GM11168 (cell line): ENCODE results near the gene TMC6.

Source experiments
- in situ Hi-C: fragments of 300-500 bp; cut with MboI; formaldehyde crosslinking; loops from one replicate; pipeline ENCODE4 v1.12.0; 2022; ENCODE audit warnings: low sequenced_read_pairs; ENCODE audit not compliant: unreplicated experiment

TMC6 gene

DNA sequence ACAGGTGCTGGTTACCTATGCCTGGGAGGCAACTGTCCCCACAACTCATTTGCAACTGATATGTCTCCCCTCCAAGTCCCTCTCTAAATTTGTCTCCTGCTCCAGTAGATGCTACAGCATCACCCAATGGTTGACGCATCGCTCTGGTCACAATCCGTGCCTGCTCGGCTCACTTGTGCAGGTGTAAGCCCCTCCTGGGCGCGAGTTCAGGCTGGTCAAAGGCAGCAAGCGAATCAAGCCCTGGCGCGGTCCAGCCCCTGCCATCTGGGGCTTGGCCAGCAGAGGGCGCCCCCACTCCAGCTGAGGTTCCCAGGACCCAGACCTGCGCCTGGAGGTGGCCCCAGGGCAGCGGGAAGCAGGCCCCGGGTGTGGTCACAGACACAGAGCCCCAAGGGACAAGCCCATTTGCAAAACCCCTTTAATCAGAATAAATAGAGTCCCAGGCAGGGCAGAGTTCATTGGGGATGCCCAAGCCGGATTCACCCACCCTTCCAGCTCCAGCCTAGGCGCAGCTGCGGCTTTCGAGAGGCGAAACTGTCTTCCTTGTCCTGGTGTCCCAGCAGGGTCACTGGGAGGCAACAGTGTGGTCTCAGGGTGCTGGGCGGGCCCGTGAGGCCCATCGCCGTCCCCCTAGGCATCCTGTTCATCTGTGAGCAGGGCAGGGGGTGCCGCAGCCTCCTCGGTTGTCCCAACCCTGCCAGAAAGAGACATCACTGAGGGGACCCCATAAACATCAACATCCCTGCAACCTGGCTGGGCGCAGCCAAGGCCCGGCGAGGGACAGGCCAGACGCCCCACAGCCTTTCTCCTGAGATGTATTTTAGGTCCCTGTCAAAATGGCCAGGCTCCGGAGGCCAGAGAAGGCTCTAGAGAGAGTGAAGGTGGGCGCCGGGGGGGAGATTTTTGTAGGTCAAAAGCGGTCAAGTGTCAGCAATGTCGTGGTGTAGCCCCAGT lies 15.8 kb downstream of the TMC6 start:
- in situ Hi-C loops = no loop called here

DNA sequence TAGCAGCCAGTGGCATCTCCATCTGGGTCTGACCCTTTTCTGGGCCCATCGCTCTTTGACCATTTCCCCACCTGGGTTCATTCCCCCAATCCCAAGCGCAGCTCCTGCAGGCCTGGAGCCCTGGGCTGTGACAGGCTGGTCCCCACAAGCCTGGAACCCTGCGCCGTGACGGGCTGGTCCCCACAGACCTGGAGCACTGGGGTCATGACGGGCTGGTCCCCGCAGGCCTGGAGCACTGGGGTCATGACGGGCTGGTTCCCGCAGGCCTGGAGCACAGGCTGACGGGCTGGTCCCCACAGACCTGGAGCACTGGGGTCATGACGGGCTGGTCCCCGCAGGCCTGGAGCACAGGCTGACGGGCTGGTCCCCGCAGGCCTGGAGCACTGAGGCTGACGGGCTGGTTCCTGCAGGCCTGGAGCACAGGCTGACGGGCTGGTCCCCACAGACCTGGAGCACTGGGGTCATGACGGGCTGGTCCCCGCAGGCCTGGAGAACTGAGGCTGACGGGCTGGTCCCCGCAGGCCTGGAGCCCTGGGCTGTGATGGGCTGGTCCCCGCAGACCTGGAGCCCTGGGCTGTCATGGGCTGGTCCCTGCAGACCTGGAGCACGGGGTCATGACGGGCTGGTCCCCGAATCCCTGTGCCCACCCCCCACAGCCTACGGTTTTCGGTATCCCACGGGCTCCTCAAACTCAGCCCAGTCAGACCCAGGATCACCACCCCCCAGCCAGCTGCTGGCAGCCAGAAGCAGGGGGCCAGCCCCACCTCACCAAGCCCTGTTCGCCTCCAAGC lies 16.6 kb downstream of the TMC6 start:
- in situ Hi-C loops = no loop called here

DNA sequence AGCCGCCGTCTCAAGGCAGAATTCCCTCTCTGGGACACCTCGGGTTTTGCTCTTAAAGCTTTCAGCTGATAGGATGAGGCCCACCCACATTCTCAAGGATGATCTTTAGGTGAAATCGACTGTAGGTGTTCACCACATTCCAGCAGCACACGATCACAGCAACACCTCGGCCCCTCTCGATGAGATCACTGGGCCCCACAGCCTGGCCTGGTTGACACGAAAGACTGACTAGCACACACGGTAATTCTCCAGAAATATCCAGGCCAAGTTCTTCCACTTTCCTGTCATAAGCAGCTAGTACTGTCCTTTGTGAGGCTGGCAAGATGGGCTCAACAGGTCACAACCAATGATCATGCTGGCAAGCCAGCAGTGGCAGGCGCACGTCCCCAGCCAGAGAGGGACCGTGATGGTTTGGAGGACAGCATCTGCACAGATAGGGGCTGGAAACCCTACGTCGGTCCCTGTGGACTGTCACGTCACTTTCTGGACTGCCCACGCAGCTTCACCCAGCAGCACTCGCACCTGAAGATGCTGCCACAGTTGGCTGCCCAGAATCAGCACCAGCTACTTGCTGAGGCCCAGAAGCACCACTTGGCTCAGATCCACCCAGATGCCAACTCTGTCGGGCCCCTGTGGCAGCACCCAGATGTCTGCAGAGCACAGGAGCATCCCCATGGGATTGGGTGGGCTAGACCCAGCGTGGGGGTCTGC lies 17.4 kb downstream of the TMC6 start:
- in situ Hi-C loops = no loop called here

DNA sequence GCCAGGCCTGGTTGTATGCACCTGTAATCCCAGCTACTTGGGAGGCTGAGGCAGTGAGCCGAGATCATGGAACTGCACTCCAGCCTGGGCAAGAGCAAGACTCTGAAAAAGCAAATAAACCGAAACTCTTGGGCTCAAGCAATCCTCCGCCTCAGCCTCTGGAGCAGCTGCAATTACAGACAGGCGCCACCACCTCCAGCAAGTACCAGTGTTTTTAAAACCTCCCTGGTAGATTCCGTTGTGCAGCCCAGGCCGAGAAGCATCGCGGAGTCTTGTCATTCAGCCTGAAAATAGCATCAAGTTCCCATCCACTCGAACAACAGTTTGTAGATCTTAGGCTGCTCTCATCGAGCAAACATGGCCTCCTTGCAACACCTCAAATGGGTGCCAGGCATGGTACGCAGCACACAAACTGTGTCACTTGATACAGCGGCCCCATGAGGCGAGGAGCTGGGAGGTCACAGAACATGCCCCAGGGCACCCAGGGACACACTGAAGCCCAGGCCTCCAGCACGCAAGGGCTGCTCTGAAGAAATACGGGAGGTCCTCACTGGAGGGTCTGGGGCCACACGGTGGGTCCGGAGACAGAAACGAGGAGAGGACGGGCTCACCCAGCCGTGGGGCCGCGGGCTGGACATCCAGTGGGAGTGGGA lies 18.1 kb downstream of the TMC6 start:
- in situ Hi-C loops = no loop called here

DNA sequence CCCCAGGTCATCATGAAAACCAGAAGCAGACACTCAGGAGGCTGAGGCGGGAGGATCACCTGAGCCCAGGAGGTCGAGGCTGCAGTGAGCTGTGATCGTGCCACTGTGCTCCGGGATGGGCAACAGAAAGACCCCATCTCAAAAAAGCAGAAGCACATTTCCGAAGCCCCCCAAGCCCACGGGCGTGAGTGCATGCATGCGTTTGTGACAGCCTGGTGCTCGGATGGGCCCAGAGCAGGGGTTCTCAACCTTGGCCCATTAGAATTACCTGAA lies 19.1 kb downstream of the TMC6 start:
- in situ Hi-C loops = no loop called here

DNA sequence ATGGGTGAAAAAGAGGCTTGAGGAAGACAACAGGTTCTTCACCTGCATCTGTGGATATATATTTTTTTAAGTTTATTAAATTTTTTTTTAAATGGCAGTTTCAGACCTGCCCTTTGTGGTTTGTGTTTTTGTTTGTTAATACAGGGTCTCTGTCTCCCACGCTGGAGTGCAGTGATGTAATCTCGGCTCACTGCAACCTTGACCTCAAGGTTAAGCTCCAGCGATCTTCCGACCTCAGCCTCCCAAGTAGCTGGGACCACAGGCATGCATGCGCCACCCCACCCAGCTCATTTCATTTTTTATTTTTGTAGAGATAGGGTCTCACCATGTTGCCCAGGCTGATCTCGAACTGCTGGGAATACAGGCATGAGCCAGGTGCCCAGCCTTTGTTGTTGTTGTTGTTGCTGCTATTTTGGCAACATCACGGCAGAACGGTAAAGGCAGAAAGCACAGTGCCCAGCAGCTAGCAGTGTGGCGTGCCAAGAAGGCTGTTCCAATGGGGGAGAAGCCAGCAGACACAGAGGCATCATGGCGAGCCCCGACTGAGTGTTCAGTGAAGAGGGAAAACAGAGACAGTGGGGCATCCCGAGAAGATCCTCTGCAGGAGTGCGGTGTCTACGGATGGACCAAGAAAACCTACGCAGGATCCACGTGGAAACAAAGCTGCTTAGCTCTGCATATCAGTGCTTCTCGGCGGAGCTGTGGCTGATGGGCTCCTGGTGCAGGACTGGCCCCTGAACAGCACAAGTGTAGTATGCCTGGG lies 19.6 kb downstream of the TMC6 start:
- in situ Hi-C loops = no loop called here

DNA sequence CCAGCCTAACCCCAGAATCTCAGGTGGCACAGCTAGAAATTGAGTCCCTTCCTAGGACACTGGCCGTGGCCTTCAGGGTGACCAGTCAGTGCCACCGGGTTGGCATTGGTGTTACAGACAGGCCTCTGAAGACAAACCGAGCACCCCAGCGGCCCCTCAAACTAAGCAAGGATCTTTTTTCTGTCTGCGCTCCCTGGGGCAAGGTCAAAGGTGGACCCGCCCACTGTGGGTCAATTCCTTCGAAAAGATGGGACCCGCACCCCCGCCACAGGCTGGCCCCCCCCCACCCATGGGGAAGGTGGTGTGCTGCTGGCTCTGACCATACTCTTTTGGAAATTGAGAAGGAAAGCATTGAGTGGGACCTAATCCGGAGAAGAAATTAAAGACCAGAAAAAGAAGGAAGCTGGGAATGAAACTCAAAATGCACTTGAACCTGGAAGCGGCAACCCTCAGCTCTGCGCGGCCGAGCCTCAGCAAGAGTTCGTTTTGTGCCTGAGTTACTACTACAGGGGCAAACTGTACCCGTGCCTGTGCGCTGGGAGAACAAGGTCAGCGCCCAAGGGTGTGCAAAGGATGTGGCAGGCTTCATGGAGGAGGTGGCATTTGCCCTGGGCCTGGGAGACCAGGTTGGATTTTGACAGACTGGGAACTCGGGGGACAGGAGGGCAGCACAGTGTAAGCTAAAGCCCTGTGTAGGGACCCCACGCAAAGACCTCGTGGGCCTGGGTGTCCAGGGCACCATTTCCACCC lies 20.4 kb downstream of the TMC6 start:
- in situ Hi-C loops = no loop called here

DNA sequence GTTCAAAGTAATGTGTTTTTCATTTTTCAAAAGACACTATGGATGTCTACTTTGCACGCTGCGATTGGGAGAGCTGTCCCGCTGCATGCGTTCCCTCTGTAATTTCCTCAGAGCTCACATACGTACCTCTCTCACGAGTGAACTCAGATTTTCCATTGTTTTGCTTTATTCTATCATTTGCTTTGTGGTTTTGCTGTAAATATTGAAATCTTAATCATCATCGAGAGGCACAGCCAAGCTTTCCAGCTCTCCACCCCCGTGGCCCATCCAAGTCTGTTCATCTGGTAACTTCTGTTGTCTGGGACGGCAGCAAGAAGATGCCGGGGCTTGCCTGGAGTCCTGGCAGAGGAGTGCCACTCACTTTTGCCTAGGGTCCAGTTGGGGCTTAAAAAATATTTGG lies 21.1 kb downstream of the TMC6 start:
- in situ Hi-C loops = no loop called here

DNA sequence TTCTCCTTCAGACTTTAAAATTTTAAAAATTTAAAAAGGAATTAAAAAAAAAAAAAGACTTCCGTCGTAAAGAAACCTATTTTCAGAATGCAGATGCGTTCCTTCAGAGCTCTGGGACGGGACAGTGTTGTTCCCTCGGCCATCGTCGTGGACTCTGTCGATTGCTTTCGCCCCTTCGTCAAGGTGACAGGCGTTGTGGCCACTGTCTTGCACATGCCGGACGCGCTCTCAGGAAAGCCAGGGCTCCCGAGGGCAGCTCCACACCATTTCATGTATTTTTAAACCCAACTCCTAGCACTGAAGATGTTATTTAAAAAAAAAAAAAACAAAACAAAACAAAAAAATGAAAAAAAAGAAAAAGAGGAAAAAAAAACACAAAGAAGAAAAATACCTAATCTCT lies 22.3 kb downstream of the TMC6 start:
- in situ Hi-C loops = no loop called here

DNA sequence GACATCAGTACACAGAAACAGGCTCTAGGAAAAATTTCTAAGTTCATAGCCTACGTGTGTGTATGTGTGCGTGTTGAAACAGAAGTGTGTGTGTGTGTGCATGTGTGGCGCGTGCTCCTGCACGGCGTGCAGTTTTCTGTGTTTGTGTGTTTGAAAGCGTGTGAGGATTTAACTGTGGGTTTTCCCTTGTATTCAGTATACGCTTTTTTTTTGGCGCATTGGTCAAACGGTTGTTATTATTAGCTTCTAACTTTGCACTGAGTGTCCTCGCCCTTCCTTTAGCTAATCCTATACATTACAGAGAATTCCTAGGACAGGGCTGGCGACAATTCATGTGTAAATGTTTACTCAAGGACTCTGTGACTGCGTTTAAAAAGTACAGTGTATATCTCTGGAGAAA lies 23.0 kb downstream of the TMC6 start:
- in situ Hi-C loops = no loop called here

DNA sequence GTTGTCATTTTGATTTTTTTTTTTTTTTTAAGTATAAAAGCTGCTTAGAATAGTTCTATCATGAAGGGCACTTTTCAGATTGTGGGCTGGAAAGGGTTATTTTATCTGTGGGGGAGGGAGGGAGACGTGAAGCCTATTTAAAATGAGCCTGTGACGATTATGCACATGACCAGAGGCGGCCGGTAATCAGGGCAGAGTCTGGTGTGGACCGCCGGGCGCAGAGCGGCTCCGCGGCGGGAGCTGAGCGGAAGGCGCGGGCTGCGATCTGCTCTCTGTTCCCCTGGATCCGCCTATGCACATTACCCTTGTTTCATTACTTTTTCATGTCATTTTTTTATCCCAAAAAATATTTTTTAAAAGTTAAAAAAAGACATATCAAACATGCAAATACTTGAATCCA lies 23.5 kb downstream of the TMC6 start:
- in situ Hi-C loops = no loop called here

DNA sequence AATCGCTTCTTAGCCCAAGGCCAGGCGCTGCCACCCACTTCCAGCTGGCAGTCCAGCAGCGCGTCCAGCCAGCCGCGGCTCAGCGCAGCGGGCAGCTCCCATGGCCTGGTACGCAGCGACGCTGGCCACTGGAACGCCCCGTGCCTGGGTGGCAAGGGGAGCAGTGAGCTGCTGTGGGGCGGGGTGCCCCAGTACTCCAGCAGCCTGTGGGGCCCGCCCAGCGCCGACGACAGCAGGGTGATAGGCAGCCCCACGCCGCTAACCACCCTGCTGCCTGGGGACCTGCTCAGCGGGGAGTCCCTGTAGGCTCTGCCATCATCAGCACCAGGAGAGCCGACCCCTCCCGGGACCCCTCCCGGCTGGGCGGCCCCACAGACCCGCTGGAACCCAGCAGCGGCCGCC lies 24.0 kb downstream of the TMC6 start:
- in situ Hi-C loops = no loop called here

DNA sequence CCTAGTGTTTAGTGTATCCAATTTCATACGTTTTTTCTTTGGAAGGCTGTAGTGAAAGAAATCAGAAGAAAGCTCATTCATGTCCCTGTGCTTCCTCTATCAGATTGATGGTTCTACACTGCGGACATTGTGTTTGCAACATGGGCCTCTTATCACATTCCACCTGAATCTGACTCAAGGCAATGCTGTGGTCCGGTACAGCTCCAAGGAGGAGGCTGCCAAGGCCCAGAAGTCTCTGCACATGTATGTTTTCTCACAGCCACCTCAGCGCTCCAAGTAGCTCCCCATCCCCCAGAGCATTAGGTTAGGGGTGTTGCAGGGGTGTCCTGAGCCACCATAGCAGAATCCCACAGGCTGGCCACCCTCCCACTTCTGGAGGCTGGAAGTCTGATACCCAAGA lies 25.2 kb downstream of the TMC6 start:
- in situ Hi-C loops = no loop called here

DNA sequence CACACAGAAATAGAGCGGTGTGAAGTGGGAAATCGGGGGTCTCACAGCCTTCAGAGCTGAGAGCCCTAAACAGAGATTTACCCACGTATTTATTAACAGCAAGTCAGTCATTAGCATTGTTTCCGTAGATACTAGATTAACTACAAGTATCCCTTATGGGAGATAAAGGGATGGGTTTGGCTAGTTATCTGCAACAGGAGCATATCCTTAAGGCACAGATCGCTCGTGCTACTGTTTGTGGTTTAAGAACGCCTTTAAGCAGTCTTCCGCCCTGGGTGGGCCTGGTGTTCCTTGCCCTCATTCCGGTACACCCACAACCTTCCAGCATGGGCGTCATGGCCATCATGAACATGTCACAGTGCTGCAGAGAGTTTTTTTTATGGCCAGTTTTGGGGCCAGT lies 27.0 kb downstream of the TMC6 start:
- in situ Hi-C loops = no loop called here

DNA sequence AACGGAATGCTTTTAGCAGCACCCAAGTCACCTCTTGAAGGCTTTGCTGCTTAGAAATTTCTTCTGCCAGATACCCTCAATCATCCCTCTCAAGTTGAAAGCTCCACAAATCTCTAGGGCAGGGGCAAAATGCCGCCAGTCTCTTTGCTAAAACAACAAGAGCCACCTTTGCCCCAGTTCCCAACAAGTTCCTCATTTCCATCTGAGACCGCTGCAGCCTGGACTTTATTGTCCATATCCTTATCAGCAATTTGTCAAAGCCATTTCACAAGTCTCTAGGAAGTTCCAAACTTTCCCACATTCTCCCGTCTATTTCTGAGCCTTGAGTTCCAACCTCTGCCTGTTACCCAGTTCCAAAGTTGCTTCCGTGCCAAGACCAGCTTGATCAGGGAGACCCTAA lies 27.4 kb downstream of the TMC6 start:
- in situ Hi-C loops = no loop called here

DNA sequence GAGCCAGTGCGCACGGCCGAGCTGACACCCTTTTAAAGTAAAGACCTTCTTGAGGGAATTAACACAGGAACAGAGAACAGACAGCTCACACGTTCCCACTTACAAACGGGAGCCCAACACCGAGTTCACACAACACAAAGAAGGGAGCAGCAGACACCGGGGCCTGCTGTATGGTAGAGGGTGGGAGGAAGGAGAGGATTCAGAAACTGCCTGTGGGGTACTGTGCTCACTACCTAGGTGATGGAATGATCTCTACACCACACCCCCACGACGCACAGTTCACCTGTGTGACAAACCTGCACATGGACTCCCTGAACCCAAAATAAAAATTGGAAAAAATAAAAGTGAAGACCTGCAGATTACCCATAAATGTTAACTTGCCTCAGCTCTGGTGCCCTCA lies 32.5 kb downstream of the TMC6 start:
- in situ Hi-C loops = no loop called here

DNA sequence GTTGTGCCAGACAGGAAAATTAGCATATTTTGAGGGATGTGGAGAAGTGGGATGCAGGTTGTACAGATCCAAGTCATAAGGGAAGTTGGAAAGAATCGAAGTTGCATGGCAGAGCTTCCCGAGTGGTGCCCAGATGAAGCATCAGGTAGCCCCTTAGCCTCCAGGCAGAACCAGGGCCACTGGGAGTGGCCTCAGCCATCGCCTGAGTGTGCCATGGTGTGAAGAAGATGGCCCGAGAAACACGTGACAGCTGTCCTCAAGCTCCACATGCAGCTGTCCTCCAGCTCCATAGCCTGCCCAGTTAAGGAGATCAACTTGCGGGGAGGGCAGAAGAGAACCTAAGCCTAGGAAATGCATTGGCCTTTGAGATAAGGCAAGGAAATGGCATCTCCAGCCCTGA lies 33.5 kb downstream of the TMC6 start:
- in situ Hi-C loops = no loop called here

DNA sequence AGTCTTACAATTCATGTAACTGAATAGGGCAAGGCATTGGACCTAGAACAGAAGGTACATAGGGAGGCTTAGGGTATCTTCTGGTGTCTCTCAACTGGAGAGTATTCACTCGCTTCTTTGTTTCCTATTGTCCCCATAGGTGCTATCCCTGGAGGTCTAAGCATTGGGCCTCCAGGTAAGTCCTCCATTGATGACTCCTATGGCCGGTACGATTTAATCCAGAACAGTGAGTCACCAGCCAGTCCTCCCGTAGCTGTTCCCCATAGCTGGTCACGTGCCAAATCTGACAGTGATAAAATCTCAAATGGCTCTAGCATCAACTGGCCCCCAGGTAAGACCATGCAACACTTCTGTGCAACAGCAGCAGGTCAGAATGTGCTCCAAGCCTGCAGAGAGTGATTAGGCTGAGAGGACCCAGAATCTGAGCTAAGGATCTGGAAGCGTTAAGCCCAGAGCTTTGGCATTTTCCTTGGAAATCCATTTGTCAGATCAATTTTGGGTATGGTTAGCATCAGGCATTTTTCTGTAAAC lies 35.7 kb downstream of the TMC6 start:
- in situ Hi-C loops = no loop called here
